Stimulated activated CD4-positive, alpha-beta T cell treated with anti-CD3 and anti-CD28 coated beads, Interleukin-2, amount 100 ng/mL, for 4 hours (primary cell): ENCODE measurements around the gene R3HDM1.
"Not testable (repeated sequence)": the region's sequence is repeated elsewhere in the genome, so short reads cannot be mapped to it uniquely, and the experiment has no call there.

Source experiments
- DNase-seq: peaks from one replicate; pipeline ENCODE4 v3.0.0-alpha.2; 2020; ENCODE audit warnings: low read depth

R3HDM1 gene

GRCh38 chr2:135647836-135648579 is 116.7 kb downstream of the R3HDM1 start:
- no peak for DNase-seq

DNA sequence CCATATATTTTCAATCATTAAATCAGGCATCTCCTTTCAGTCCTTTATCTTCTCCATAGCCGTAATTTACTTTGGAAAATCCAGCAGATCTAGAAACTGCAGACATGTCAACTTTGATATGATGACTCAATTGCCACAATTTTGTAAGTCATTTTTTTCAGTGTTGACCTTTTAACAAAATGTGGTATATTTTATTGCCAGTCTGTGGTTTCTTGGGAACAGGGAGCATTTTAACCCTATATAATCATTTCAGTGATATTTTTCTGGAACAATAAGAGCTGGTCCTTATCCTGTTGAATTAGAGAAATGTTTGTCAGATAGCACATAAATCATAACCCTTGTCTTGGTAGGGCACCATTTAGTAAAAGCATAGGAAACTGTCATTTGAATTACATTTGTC is 119.4 kb downstream of the R3HDM1 start:
- no peak for DNase-seq

DNA sequence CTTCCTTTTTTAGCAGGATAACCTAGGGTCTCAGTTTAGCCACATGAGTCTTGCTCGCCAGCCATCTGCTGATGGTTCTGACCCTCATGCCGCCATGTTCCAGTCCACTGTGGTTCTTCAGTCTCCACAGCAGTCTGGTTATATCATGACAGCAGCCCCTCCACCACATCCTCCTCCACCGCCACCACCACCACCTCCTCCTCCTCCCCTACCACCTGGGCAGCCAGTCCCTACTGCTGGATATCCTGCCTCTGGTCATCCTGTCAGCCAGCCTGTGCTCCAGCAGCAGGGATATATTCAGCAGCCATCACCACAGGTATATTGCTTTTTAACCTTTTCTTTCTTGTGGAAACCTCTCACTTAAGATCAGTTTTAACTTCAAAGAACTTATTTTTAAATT is 120.4 kb downstream of the R3HDM1 start:
- DNase-seq, result no peak

DNA sequence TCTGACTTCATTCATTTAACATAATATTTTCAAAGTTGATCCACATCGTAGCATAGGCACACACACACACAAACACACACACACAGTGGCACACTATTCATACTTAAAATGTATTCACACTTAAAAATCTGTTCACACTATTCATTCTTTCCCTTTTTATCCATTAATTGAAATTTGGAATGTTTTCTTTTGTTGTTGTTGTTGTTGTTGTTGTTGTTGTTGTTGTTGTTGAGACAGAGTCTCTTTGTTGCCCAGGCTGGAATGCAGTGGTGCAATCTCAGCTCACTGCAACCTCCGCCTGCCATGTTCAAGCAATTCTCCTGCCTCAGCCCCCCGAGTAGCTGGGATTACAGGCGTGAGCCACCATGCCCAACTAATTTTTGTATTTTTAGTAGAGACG is 123.0 kb downstream of the R3HDM1 start:
- not testable (repeated sequence) for DNase-seq

- peak; percentile 18 for DNase-seq
Observed at GRCh38 chr2:135657806-135658582, 126.7 kb downstream of the R3HDM1 start.

- DNase-seq, result no peak
Observed at GRCh38 chr2:135662088-135662487, 130.8 kb downstream of the R3HDM1 start.

GRCh38 chr2:135663148-135663700 is 131.9 kb downstream of the R3HDM1 start:
- no peak for DNase-seq

DNA sequence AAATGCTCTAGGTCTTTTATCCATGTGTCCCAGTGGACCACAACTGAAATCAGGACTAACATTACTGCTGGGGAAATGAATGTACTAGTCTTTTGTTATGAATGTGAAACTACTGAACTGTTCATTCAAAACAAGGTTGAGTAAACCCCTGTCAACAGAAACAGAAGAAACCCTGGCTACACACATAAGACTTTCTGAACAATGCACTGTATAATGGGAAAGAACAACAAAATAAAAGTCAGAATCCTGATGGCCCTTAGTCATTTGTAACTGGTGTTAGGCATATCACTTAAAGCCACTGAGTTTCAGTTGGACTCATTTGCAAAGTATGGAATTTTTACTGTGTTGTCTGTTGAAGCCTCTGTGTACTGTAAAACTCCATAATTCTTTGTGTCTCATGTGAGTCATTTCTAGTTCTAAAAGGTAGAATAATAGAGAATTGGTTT is 133.4 kb downstream of the R3HDM1 start:
- DNase-seq, result no peak

GRCh38 chr2:135667045-135667444 is 135.8 kb downstream of the R3HDM1 start:
- no peak for DNase-seq

GRCh38 chr2:135674453-135674852 is 143.2 kb downstream of the R3HDM1 start:
- no peak for DNase-seq

GRCh38 chr2:135676031-135676430 is 144.7 kb downstream of the R3HDM1 start:
- DNase-seq, result no peak

DNA sequence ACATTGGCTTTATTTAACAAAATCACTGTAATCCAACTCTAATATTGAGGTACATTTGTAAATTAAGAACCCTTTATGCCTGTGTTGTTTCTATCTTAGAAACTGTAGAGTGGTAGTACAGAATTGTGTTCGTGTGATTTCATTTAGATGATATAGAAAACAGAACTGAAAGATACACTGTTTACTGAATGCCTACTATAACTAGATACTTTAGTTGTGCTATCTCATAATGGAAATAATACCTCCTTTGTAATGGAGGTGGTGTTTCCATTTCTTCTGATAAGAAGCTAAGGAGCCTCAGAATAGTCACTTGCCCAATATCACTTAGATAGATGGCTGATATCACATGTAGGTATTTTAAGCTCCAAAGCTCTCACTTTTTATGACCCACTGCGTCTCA is 147.8 kb downstream of the R3HDM1 start:
- DNase-seq, result no peak

GRCh38 chr2:135685361-135685760 is 154.1 kb downstream of the R3HDM1 start:
- DNase-seq, result no peak

GRCh38 chr2:135688978-135689377 is 157.7 kb downstream of the R3HDM1 start:
- DNase-seq, result no peak

DNA sequence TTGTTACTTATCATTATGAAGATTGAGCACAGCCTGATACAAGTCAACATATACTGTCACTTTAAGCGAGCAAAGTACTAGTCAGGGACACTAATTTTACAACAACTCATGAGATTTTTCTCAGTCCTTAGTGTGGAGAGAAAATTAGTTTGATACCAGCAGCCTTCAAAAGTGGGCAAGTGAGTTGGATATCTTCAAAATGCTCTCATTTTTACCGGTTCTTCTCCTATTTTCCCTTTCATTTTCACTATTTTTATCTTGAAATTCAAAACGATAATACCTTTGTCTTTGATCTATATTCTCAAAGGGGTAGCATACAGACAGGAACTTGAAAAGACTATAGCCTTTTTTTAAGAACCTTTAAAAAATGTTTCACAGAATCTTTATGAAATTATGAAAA is 158.4 kb downstream of the R3HDM1 start:
- no peak for DNase-seq

DNA sequence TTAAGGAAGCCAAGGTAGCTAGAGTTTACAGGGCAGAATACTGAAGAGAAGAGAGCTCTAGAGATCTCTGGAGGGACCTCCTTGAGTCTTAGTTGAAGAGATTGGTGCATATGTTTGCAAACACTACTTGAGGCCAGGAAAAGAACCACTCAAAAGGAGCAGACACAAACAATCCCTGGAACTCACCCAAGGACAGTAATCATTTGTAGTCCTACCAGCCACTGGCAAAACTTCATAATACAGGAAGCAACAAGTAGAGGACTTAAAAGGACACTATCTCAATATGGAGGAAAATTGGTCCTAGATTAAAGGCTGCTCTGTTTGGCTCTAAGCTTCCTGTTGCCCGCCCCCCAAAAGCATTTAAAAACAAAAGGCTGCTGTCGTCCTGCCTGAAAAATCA is 163.4 kb downstream of the R3HDM1 start:
- no peak for DNase-seq

DNA sequence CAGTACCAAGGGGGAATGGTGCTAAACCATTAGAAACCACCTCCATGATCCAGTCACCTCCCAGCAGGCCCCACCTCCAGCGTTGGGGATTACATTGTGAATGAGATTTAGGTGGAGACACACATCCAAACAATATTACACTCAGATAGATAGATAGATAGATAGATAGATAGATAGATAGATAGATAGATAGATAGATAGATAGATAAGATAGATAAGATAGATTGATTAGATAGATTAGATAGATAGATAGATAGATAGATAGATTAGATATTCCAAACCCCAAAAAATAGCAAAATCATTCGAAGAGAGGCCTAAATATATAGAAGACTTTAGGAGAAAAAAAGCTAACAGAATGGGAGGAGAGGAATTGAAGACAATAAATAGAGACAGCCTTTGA is 167.6 kb downstream of the R3HDM1 start:
- no peak for DNase-seq

DNA sequence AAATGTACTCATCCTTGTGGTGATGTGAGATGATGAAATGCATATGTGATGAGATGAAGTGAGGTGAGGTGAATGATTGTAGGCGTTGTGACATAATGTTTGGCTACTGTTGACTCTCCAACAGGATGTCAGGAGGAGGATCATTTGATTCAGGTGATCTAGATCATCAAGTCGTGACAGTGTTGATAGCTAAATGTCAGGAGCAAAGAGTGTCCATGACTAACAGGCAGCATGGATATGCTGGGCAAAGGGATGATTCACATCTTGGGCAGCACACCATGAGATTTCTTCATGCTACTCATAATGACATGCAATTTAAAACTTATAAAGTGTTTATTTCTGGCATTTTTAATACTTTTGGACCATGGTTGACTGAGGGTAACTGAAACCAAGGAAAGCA is 170.2 kb downstream of the R3HDM1 start:
- no peak for DNase-seq

DNA sequence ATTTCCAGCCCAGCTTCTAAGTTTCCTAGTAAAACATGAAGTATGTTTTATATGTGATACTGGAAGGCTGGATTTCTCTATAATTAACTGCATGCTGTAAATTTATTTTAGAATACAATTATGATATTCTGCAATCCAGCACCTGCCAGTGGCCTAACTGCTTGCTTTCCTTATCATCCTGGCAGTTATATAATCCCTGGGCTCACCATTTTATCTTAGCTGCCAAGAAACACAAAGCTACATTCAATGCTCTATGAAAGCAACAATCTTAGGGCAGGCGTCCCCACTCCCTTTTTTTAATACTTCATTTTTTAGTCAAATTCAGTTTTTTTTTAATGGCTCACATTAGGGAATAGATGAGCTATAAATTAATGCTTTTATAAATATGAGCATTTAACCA is 172.0 kb downstream of the R3HDM1 start:
- DNase-seq, result no peak

DNA sequence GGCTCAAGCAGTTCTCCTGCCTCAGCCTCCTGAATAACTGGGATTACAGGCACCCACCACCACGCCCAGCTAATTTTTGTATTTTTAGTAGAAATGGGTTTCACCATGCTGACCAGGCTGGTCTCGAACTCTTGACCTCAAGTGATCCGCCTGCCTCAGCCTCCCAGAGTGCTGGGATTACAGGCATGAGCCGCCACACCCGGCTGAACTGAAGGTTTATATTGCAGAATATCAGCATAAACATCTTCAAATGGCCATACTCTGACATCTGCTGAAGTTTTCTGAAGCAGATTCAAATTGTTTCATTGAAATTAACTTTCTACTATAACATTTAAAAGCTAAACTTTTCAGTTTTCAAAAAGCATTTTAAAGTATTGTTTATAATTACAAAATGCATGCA is 172.8 kb downstream of the R3HDM1 start:
- DNase-seq, result not testable (repeated sequence)

DNA sequence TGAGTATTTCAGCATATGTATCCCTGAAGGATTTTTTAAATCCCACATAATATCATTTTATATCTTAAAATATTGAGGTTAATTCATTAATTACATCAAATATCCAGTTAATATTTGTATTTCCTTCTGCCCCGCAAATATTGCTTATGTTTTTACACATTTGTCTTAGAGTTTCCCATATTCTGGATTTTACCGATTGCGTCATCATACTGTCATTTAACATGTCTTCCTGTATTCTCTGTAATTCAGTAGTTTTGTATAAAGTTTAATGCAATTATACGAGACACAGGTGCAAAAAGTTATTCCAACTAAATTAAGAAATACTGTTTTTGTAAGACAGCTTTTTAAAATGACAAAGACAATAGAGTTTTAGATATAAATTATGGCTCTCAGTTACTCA is 176.9 kb downstream of the R3HDM1 start:
- no peak for DNase-seq

DNA sequence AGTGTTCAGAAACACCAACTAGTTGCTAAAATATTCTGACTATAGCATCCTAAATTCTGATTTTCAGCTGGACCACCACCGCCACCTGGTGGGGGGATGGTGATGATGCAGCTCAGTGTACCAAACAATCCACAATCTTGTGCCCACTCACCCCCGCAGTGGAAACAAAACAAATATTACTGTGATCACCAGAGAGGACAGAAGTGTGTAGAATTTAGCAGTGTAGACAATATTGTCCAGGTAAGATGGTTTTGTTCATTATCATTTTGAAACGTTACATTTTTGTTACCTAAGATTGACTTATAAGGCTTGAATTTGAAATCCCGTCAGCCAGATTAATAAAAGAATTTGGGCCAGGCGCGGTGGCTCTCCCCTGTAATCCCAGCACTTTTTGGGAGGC is 178.7 kb downstream of the R3HDM1 start:
- DNase-seq, result peak; percentile 57

- DNase-seq, result not testable (repeated sequence)
Observed at GRCh38 chr2:135715086-135715485, 183.8 kb downstream of the R3HDM1 start.
